Measurements from ENCODE around the gene CISH. TPM values are rescaled to one million over a fixed set of nuclear protein-coding genes. Genes with fewer than 3 reads are reported as not detected.

CISH gene
- total RNA-seq, 5 donors from 2014 or later (not counting 1 experiment from before 2014, with no cell fraction given): 37.4 to 217 (median 190) TPM

DNA sequence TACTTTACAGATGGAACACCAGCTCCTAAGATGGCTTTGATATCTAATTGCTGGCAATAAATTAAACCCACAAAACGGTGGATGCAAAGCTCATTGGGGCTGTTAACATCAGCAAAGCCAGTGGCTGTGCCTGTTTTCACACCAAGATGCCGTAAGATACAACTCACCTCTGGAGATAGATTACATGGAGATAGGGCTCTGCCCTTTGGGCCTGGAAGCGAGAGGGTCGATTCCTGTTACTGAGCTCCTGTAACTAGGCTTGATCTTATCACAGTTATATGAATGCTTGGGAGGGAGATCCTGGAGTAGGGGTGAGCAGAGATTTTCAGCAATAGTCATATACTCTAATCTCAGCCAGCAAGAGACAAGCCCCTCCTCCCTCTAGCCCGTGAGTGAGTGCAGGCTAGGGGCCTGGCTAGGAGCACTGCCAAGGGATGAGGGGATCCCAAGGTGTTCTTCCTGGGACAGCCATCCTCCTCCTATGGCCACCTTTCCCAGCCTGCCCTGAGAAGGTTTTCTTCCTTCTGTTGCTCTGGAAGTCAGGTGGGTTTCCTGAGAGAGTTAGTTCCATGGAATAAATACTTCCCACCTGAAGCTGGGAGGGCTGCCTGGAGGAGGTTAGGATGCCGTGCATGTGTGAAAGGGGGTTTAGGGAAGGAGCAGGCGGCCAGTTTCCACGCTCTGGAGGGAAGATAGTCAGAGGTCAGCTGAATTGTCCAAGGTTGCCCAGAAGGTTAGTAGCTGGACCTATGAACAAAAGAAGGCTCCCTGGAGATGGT, 45.0 kb upstream of the CISH start:
- H3K36me3 Mint-ChIP-seq: no peaks in the 10 kb centered on the region
- H3K27ac Mint-ChIP-seq: no peak overlapping the region
- POLR2A ChIA-PET: no interaction called here
- CTCF ChIA-PET: interaction anchor here (0.6 to 1.1 kb wide), 2 partner anchors 81 to 535 kb away, joined by 3 to 4 read pairs; no protein-coding TSS in a partner anchor
- no peaks in the 10 kb centered on the region for H3K9me3 ChIP-seq
- ATAC-seq (replicated peaks in 1 of 4): no peak
- H3K9me3 Mint-ChIP-seq: no peaks in the 10 kb centered on the region
- no peak overlapping the region for H3K4me3 ChIP-seq (ENCODE audit: control insufficient read depth in 1 of 2, extremely low read depth in 1 of 2, low read length in 1 of 2)
- no peaks in the 10 kb centered on the region for H3K36me3 ChIP-seq (ENCODE audit: control insufficient read depth in 2 of 2, extremely low read depth in 1 of 2, insufficient read depth in 1 of 2, low read length in 1 of 2)
- H3K27me3 Mint-ChIP-seq: peaks cover 0 to under 1% of the 10 kb centered on the region in 2 donors
- no peak for DNase-seq
- H3K27me3 ChIP-seq (replicated peaks in 1 of 2; ENCODE audit: control insufficient read depth in 2 of 2, extremely low read depth in 1 of 2, insufficient read depth in 2 of 2, low read length in 1 of 2): peaks cover 0 to 2% of the 10 kb centered on the region in 2 experiments
- 90% methylated on average over 4 of the region's 8 CpGs for WGBS (ENCODE audit: insufficient coverage)
- peaks cover 0 to 11% (median 7%) of the 10 kb centered on the region in 3 donors for H3K4me1 Mint-ChIP-seq
- no peak overlapping the region for H3K27ac ChIP-seq (ENCODE audit: low read length)
- H3K4me1 ChIP-seq (ENCODE audit: control insufficient read depth in 1 of 2, extremely low read depth in 1 of 2, insufficient read depth in 2 of 2, low read length in 2 of 2): peaks cover 0 to 4% of the 10 kb centered on the region in 2 experiments
- H3K4me3 Mint-ChIP-seq: no peak overlapping the region

DNA sequence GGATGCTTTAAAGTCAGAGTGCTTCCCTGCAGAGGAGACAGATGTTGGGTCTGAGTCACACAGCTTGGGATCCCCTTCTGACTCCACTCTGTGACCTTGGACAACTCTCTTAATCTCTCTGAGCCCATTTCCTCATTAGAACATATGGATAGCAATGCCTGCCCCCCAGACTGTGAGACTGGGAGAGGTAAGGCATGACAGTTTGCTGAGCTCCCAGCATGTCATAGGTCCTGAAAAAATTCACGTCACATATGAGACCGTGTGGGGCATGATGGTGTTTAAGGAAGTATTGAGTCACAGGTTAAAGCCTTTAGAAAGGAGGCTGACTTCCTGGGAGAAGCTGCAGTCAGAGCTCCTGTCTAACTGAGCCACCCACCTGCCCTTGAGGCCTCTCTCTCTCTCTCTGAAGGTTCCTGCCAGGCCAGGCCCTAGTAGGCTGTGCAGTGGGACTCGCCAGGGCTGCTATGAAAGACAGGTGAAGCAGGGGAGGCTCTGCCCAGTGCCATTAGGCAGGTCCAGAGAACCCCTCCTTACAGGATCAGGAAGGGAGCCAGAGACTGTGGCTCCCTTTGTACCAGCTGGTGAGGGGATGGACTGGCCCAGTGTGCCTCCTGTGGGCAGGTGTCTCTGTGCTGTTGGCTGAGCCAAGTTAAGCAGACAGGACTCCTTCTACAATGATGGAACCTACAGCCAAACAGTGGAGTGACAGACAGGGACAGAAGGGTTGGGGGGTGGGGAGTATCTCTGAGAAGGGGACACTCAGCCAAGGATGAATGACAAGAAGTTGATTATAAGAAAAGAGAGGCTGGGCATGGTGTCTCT, 43.6 kb upstream of the CISH start:
- Mint-ChIP-seq H3K4me3 (no peak overlapping the region), H3K27ac (peak overlapping the region; percentile 34 to 64), H3K27me3 (no peaks in the 10 kb centered on the region), H3K4me1 (peaks cover 0 to 11% (median 7%) of the 10 kb centered on the region in 3 donors), H3K36me3 (no peaks in the 10 kb centered on the region), H3K9me3 (no peaks in the 10 kb centered on the region)
- DNase-seq: no peak
- peaks cover 0 to 2% of the 10 kb centered on the region in 2 experiments for H3K27me3 ChIP-seq (replicated peaks in 1 of 2; ENCODE audit: control insufficient read depth in 2 of 2, extremely low read depth in 1 of 2, insufficient read depth in 2 of 2, low read length in 1 of 2)
- H3K4me3 ChIP-seq (ENCODE audit: control insufficient read depth in 1 of 2, extremely low read depth in 1 of 2, low read length in 1 of 2): no peak overlapping the region
- ChIA-PET CTCF (interaction anchor here in 1 of 2 donors (1.8 kb wide), 1 partner anchor 42 kb away, joined by 5 read pairs; no protein-coding TSS in a partner anchor), POLR2A (no interaction called here)
- H3K27ac ChIP-seq (ENCODE audit: low read length): no peak overlapping the region
- H3K36me3 ChIP-seq (ENCODE audit: control insufficient read depth in 2 of 2, extremely low read depth in 1 of 2, insufficient read depth in 1 of 2, low read length in 1 of 2): no peaks in the 10 kb centered on the region
- peak in 3 of 4 experiments; percentile 14 to 39 (median 30) for ATAC-seq (replicated peaks in 1 of 4)
- WGBS (ENCODE audit: insufficient coverage): 0% methylated on average over 2 of the region's 3 CpGs
- H3K9me3 ChIP-seq: no peaks in the 10 kb centered on the region
- peaks cover 0 to 4% of the 10 kb centered on the region in 2 experiments for H3K4me1 ChIP-seq (ENCODE audit: control insufficient read depth in 1 of 2, extremely low read depth in 1 of 2, insufficient read depth in 2 of 2, low read length in 2 of 2)

DNA sequence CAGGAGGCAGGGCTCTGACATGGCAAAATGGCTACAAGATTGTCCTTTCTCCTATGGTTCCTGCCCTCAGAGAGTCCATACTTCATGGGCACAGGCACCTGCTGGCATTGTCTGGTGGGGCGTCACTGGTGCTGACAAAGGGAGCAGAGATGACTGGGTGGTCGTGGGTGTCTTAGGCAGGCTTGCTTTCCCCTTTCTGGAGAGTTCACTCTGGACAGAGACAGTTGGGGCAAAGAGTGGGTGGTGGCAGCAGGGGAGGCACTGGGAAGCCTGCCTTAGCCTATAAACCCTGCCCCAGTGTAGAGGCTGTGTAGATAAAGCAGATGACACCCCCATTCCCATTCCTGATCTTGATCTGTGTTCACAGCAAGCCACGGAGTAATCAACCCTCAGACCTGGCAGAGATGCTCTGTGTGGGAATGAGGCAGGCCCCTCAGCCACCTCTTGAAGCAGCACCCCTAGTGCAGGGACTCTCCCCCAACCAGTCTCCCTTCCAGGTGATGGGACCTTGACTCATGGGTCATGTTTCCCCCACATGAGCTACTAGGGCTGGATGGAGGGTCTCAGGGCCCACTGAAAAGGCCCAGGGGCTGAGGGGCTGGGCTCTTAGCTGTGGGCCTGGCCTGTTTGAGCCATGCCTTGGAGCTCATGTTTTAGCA, 42.5 kb upstream of the CISH start:
- Histone ChIP-seq H3K36me3 (ENCODE audit: control insufficient read depth in 2 of 2, extremely low read depth in 1 of 2, insufficient read depth in 1 of 2, low read length in 1 of 2) (peaks cover 1 to 5% of the 10 kb centered on the region in 2 donors), H3K4me3 (ENCODE audit: control insufficient read depth in 1 of 2, extremely low read depth in 1 of 2, low read length in 1 of 2) (no peak overlapping the region), H3K9me3 (no peaks in the 10 kb centered on the region), H3K27me3 (replicated peaks in 1 of 2; ENCODE audit: control insufficient read depth in 2 of 2, extremely low read depth in 1 of 2, insufficient read depth in 2 of 2, low read length in 1 of 2) (no peaks in the 10 kb centered on the region), H3K27ac (ENCODE audit: low read length) (no peak overlapping the region), H3K4me1 (ENCODE audit: control insufficient read depth in 1 of 2, extremely low read depth in 1 of 2, insufficient read depth in 2 of 2, low read length in 2 of 2) (peaks cover 0 to 4% of the 10 kb centered on the region in 2 experiments)
- no peaks in the 10 kb centered on the region for H3K36me3 Mint-ChIP-seq
- no peak for DNase-seq
- peak overlapping the region; percentile 12 to 41 for H3K27ac Mint-ChIP-seq
- H3K4me1 Mint-ChIP-seq: peaks cover 0 to 11% (median 7%) of the 10 kb centered on the region in 3 donors
- no peaks in the 10 kb centered on the region for H3K27me3 Mint-ChIP-seq
- H3K9me3 Mint-ChIP-seq: no peaks in the 10 kb centered on the region
- no peak overlapping the region for H3K4me3 Mint-ChIP-seq
- ATAC-seq (replicated peaks in 1 of 4): peak in 1 of 4 experiments; percentile 8
- WGBS (ENCODE audit: insufficient coverage): 100% methylated on average over 1 of the region's 3 CpGs
- POLR2A ChIA-PET: no interaction called here
- CTCF ChIA-PET: interaction anchor here (1.1 to 3.3 kb wide), 6 partner anchors 34 to 82 kb away, joined by 3 to 33 read pairs (median 5); partner anchors contain the start of gene MAPKAPK3 (in 1 of the 2)

DNA sequence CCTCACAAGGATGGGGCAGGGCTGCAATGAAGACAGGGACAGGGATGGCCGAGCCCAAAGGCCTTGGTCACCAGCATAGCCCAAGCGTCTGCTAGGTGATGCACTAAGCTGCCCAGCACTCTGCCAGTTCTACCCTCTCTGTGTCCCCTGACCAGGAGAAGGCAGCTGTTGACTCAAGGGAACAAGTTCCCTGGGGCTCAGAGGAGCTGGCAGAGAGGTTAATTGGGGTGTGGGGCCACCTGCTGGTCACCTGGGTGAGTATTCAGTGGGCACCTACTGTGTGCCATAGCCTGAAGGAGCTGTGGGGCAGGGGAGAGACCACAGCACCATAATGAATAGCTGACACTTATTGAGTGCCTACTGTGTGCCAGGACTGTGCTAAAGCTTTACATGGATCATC, 41.1 kb upstream of the CISH start:
- Histone ChIP-seq H3K36me3 (ENCODE audit: control insufficient read depth in 2 of 2, extremely low read depth in 1 of 2, insufficient read depth in 1 of 2, low read length in 1 of 2) (peaks cover 15 to 18% of the 10 kb centered on the region in 2 donors), H3K27ac (ENCODE audit: low read length) (no peak overlapping the region), H3K4me3 (ENCODE audit: control insufficient read depth in 1 of 2, extremely low read depth in 1 of 2, low read length in 1 of 2) (no peak overlapping the region), H3K4me1 (ENCODE audit: control insufficient read depth in 1 of 2, extremely low read depth in 1 of 2, insufficient read depth in 2 of 2, low read length in 2 of 2) (peaks cover 0 to 4% of the 10 kb centered on the region in 2 experiments), H3K9me3 (no peaks in the 10 kb centered on the region), H3K27me3 (replicated peaks in 1 of 2; ENCODE audit: control insufficient read depth in 2 of 2, extremely low read depth in 1 of 2, insufficient read depth in 2 of 2, low read length in 1 of 2) (no peaks in the 10 kb centered on the region)
- DNase-seq (peak in 28 of 35 experiments; percentile 11 to 65 (median 34)), ATAC-seq (replicated peaks in 1 of 4) (peak; percentile 64 to 84 (median 75))
- POLR2A ChIA-PET: interaction anchor here in 1 of 2 donors (0.6 kb wide), 1 partner anchor 51 kb away, joined by 5 read pairs; no protein-coding TSS in a partner anchor
- 90% methylated on average over 2 of the region's 2 CpGs for WGBS (ENCODE audit: insufficient coverage)
- Mint-ChIP-seq H3K4me1 (peaks cover 0 to 11% (median 7%) of the 10 kb centered on the region in 3 donors), H3K4me3 (no peak overlapping the region), H3K9me3 (no peaks in the 10 kb centered on the region), H3K36me3 (peaks cover under 1% of the 10 kb centered on the region), H3K27me3 (no peaks in the 10 kb centered on the region), H3K27ac (peak overlapping the region in 1 of 2 donors; percentile 45)
- CTCF ChIA-PET: interaction anchor here (0.5 to 3.3 kb wide), 14 partner anchors 12 to 83 kb away, joined by 3 to 33 read pairs (median 4); partner anchors contain the start of gene MAPKAPK3 (in 1 of the 2)

DNA sequence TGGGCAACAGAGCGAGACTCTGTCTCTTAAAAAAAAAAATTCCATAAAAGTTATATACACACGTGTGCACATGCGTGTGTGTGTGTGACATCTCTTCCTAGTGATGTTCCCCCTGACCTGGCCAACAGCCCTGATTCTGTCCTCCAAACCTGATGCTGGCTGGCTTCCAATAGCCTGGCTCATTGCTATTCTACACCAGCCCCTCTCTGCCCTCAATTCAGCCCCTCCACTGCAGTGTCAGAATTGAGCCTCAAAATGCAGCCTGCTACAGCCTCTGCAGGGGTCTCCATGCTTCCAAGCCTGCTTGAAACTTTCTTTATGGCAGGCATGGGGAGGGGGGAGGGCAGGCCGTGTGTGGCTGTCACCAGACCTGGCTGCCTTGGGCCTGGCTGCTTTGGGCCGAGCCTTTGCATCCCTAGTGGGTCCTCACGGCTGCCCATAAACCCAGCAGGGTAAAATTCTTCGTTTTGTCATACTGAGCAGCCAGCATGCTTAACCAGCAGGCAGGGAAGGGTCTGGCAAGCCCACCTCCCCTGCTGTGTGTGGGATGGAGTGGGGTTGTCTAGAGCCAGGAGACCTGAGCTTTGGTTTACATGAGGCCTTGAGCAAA, 40.5 kb upstream of the CISH start:
- H3K27ac ChIP-seq (ENCODE audit: low read length): no peak overlapping the region
- Mint-ChIP-seq H3K27ac (peak overlapping the region in 1 of 2 donors; percentile 58), H3K4me1 (peaks cover 0 to 11% (median 7%) of the 10 kb centered on the region in 3 donors), H3K4me3 (no peak overlapping the region), H3K36me3 (peaks cover 3% of the 10 kb centered on the region), H3K9me3 (no peaks in the 10 kb centered on the region), H3K27me3 (no peaks in the 10 kb centered on the region)
- no peak overlapping the region for H3K4me3 ChIP-seq (ENCODE audit: control insufficient read depth in 1 of 2, extremely low read depth in 1 of 2, low read length in 1 of 2)
- peaks cover 0 to 4% of the 10 kb centered on the region in 2 experiments for H3K4me1 ChIP-seq (ENCODE audit: control insufficient read depth in 1 of 2, extremely low read depth in 1 of 2, insufficient read depth in 2 of 2, low read length in 2 of 2)
- H3K36me3 ChIP-seq (ENCODE audit: control insufficient read depth in 2 of 2, extremely low read depth in 1 of 2, insufficient read depth in 1 of 2, low read length in 1 of 2): peaks cover 18 to 22% of the 10 kb centered on the region in 2 donors
- ATAC-seq (replicated peaks in 1 of 4) (no peak), DNase-seq (no peak)
- no peaks in the 10 kb centered on the region for H3K9me3 ChIP-seq
- POLR2A ChIA-PET: interaction anchor here in 1 of 2 donors (0.6 kb wide), 1 partner anchor 50 kb away, joined by 5 read pairs; no protein-coding TSS in a partner anchor
- 89% methylated on average over 7 of the region's 7 CpGs for WGBS (ENCODE audit: insufficient coverage)
- CTCF ChIA-PET: interaction anchor here (0.5 to 3.3 kb wide), 9 partner anchors 24 to 1917 kb away, joined by 3 to 33 read pairs (median 4); partner anchors contain the start of gene MAPKAPK3 (in 1 of the 2)
- no peaks in the 10 kb centered on the region for H3K27me3 ChIP-seq (replicated peaks in 1 of 2; ENCODE audit: control insufficient read depth in 2 of 2, extremely low read depth in 1 of 2, insufficient read depth in 2 of 2, low read length in 1 of 2)

All from T-cell (primary cell).